ENCODE measurements around the gene SSTR3. TPM values are rescaled to one million over a fixed set of nuclear protein-coding genes. Genes with fewer than 3 reads are reported as not detected.

Gene SSTR3
- total and polyA plus RNA-seq, 9 of the 15 experiments (the other 6 are each of a cell fraction or from before 2014, with no cell fraction given) = 0.03 TPM; not detected in 8

- no peak for TF ChIP-seq ZNF280B (CRISPR knock-in tag; IDR thresholded peaks at IDR 0.05)
- TF ChIP-seq POLR2B (IDR thresholded peaks at IDR 0.05; ENCODE audit: low read depth, partially characterized antibody) = no peak
Measured at GRCh38 chr22:37234736-37235711, 22.7 kb upstream of the SSTR3 start (continued).

- Histone ChIP-seq H2AFZ (ENCODE audit: low read depth, low read length) (no peak overlapping the region), H3K9me1 (ENCODE audit: control insufficient read depth, insufficient read depth, low read length) (no peaks in the 10 kb centered on the region), H3K36me3 (ENCODE audit: control insufficient read depth, insufficient read depth, low read length) (peaks cover 74% of the 10 kb centered on the region; the same call in 2 of the 3 replicates), H3K79me2 (ENCODE audit: control insufficient read depth, insufficient read depth, low read length) (peaks cover 24% of the 10 kb centered on the region), H3K9ac (ENCODE audit: insufficient read depth in 1 of 2, low read depth in 2 of 2, low read length in 2 of 2) (peak overlapping the region in 1 of 2 experiments; percentile 43; a peak in 2 of 4 replicates), H3K9me3 (replicated peaks; ENCODE audit: control insufficient read depth, insufficient read depth, low read depth, low read length) (no peaks in the 10 kb centered on the region), H3K4me2 (ENCODE audit: insufficient read depth, low read length) (no peak overlapping the region), H3K27me3 (ENCODE audit: control insufficient read depth in 2 of 2, insufficient read depth in 2 of 2, low read length in 2 of 2) (no peaks in the 10 kb centered on the region), H4K20me1 (replicated peaks; ENCODE audit: control insufficient read depth, insufficient read depth, low read length) (peaks cover 3% of the 10 kb centered on the region; the same call in 1 of the 2 replicates), H3K4me1 (replicated peaks in 1 of 2; ENCODE audit: control insufficient read depth in 2 of 2, insufficient read depth in 2 of 2, low read length in 2 of 2) (peaks cover 19 to 40% of the 10 kb centered on the region in 2 experiments), H3K27ac (ENCODE audit: extremely low read depth, low read depth, low read length) (no peak overlapping the region), H3K4me3 (no peak overlapping the region)
- WGBS (ENCODE audit: insufficient coverage, low coverage, missing lambda C conversion rate) = 80% methylated on average over 17 of the region's 27 CpGs
- TF ChIP-seq HLTF (IDR thresholded peaks at IDR 0.05) = no peak
- no peak for TF ChIP-seq SMARCC2 (IDR thresholded peaks at IDR 0.05; ENCODE audit: low read depth)
- peak; percentile 7 for TF ChIP-seq ZFP36 (IDR thresholded peaks at IDR 0.05; ENCODE audit: low read depth, low read length, partially characterized antibody)
- TF ChIP-seq HCFC1 (IDR thresholded peaks at IDR 0.05; ENCODE audit: low read depth, low read length) = no peak
- TF ChIP-seq NFIC (IDR thresholded peaks at IDR 0.05) = peak; percentile 64
- TF ChIP-seq NKRF (IDR thresholded peaks at IDR 0.05; ENCODE audit: borderline replicate concordance) = no peak
- no peak for TF ChIP-seq HNRNPUL1 (IDR thresholded peaks at IDR 0.05; ENCODE audit: low read length)
- no peak for TF ChIP-seq JUNB (CRISPR knock-in tag; conservative IDR thresholded peaks at IDR 0.05)
- peak; percentile 50 for TF ChIP-seq RBFOX2 (IDR thresholded peaks at IDR 0.05; ENCODE audit: low read depth, low read length)
- TF ChIP-seq ZKSCAN1 (IDR thresholded peaks at IDR 0.05; ENCODE audit: low read depth, low read length) = no peak
- TF ChIP-seq RBM15 (IDR thresholded peaks at IDR 0.05; ENCODE audit: insufficient read depth, low read length) = no peak
- TF ChIP-seq RFX7 (CRISPR knock-in tag; IDR thresholded peaks at IDR 0.05) = no peak
- TF ChIP-seq COPS2 (conservative IDR thresholded peaks at IDR 0.05) = no peak
- no peak for TF ChIP-seq KLF13 (tag; IDR thresholded peaks at IDR 0.05; ENCODE audit: borderline replicate concordance, low read depth)
- no peak for TF ChIP-seq ZBTB17 (CRISPR knock-in tag; IDR thresholded peaks at IDR 0.05)
- intact Hi-C loops (cut with micrococcal nuclease) (no loop called here), in situ Hi-C loops (cut with MboI) (no loop called here)
- ATAC-seq = no peak
- BruUV-seq (replicated peaks) = no TSS peak
- ChIA-PET POLR2A (no interaction called here), CTCF (ENCODE audit: low intra/inter-chr PET ratio) (no interaction called here)
- FAIRE-seq = no peak
- DNase-seq (ENCODE audit: extremely low read depth in 1 of 4, low spot score in 3 of 4) = no peak
Measured at GRCh38 chr22:37233751-37234631, 21.7 kb upstream of the SSTR3 start.

All from K562 (cell line).